Small intestine (tissue), 7 donors: ENCODE results near the gene DNAJB12. TPM values are rescaled to one million over a fixed set of nuclear protein-coding genes. Genes with fewer than 3 reads are reported as not detected.

ENCODE experiments used
- DNase-seq, 2 donors: peaks; one replicate each; pipeline versions ENCODE4 v3.0.0 to v3.0.0-alpha.2; 2013
- FAIRE-seq: peaks from 2 replicates; lab custom pipeline; 2012; peaks lifted over from hg19 to GRCh38; lab: Jason Lieb, UNC
- H3K27ac ChIP-seq, 3 donors: one replicate each; pipeline ENCODE4 v1.5.1; 2013; ENCODE audit warnings: low read length in 2 of 3, mild to moderate bottlenecking in 2 of 3, control low read depth in 1 of 3, inconsistent platforms in 1 of 3, low read depth in 1 of 3, moderate library complexity in 1 of 3
- H3K27me3 ChIP-seq, 3 donors: one replicate each; pipeline ENCODE4 v1.6.1; 2013; ENCODE audit warnings: low read length in 3 of 3, inconsistent platforms in 1 of 3; ENCODE audit not compliant: control insufficient read depth in 3 of 3, insufficient read depth in 3 of 3
- H3K36me3 ChIP-seq, 3 donors: one replicate each; pipeline ENCODE4 v1.6.1; 2013; ENCODE audit warnings: low read length in 3 of 3, inconsistent platforms in 1 of 3, low read depth in 1 of 3, mild to moderate bottlenecking in 1 of 3, moderate library complexity in 1 of 3; ENCODE audit not compliant: control insufficient read depth in 3 of 3, insufficient read depth in 2 of 3
- H3K4me1 ChIP-seq, 3 donors: one replicate each; pipeline ENCODE4 v1.6.1; 2013; ENCODE audit warnings: low read length in 2 of 3, inconsistent platforms in 1 of 3, low read depth in 1 of 3, mild to moderate bottlenecking in 1 of 3, moderate library complexity in 1 of 3; ENCODE audit not compliant: control insufficient read depth in 3 of 3, insufficient read depth in 2 of 3
- H3K4me3 ChIP-seq, 3 donors: one replicate each; pipeline ENCODE4 v1.5.1; 2013; ENCODE audit warnings: low read length in 3 of 3, control low read depth in 1 of 3, inconsistent platforms in 1 of 3, low read depth in 1 of 3, mild to moderate bottlenecking in 1 of 3, moderate library complexity in 1 of 3
- H3K9me3 ChIP-seq, 2 donors: one replicate each; pipeline ENCODE4 v1.6.1; 2013; ENCODE audit warnings: low read depth in 1 of 2, low read length in 1 of 2; ENCODE audit not compliant: control insufficient read depth in 2 of 2, insufficient read depth in 1 of 2
- WGBS, 3 donors: extraction: QIAGEN DNeasy Blood & Tissue Kit; methylation state at CpG; one replicate each; pipeline ENCODE4 v1.1.7; 2013; 5-methylcytosine and 5-hydroxymethylcytosine counted together
- polyA plus RNA-seq, 4 donors: library from polyadenylated mRNA; stranded (reverse) in 3 of 4; unstranded in 1 of 4; fragments of 200-250 nt in 3 of 4; fragments of 120-200 nt in 1 of 4; gene quantifications; one replicate each; pipeline versions ENCODE4 v1.2.1 to v1.2.3, GENCODE V29; 2013
- donor health status: healthy with polysubstance abuse.
- donor health status: control.
- donor health status: control.
- donor health status: Bipolar disorder and iron deficiency.
- donor health status: healthy.

DNAJB12 gene
- polyA plus RNA-seq, 4 donors: 17.0 to 37.1 (median 22.9) TPM

GRCh38 chr10:72338180-72338579 lies 16.5 kb downstream of the DNAJB12 start:
- no peak overlapping the region for H3K4me3 ChIP-seq
- H3K36me3 ChIP-seq: peaks cover 8 to 96% (median 14%) of the 10 kb centered on the region in 3 donors
- no peak overlapping the region for H3K27ac ChIP-seq
- DNase-seq (no peak), FAIRE-seq (no peak)
- H3K27me3 ChIP-seq: no peaks in the 10 kb centered on the region
- H3K9me3 ChIP-seq: no peaks in the 10 kb centered on the region
- 63 to 78% (median 75%) methylated on average over 7 of the region's 7 CpGs for WGBS, 3 donors
- H3K4me1 ChIP-seq: peaks cover 0 to 10% (median 9%) of the 10 kb centered on the region in 3 donors

GRCh38 chr10:72337722-72338121 lies 17.0 kb downstream of the DNAJB12 start:
- H3K9me3 ChIP-seq: no peaks in the 10 kb centered on the region
- WGBS, 3 donors: 89 to 93% (median 91%) methylated on average over 9 of the region's 9 CpGs
- no peaks in the 10 kb centered on the region for H3K27me3 ChIP-seq
- DNase-seq (no peak), FAIRE-seq (no peak)
- no peak overlapping the region for H3K27ac ChIP-seq
- no peak overlapping the region for H3K4me3 ChIP-seq
- peaks cover 8 to 95% (median 14%) of the 10 kb centered on the region in 3 donors for H3K36me3 ChIP-seq
- H3K4me1 ChIP-seq: peaks cover 0 to 10% (median 9%) of the 10 kb centered on the region in 3 donors

- Histone ChIP-seq H3K36me3 (peaks cover 8 to 89% (median 11%) of the 10 kb centered on the region in 3 donors), H3K4me1 (peaks cover 0 to 13% (median 10%) of the 10 kb centered on the region in 3 donors)
- FAIRE-seq: no peak
Observed at GRCh38 chr10:72337039-72337629, 17.6 kb downstream of the DNAJB12 start.

GRCh38 chr10:72336259-72337038 lies 18.3 kb downstream of the DNAJB12 start:
- no peaks in the 10 kb centered on the region for H3K27me3 ChIP-seq
- H3K27ac ChIP-seq: peak overlapping the region in 1 of 3 donors; percentile 94
- peaks cover 8 to 84% (median 11%) of the 10 kb centered on the region in 3 donors for H3K36me3 ChIP-seq
- no peaks in the 10 kb centered on the region for H3K9me3 ChIP-seq
- DNase-seq (no peak), FAIRE-seq (no peak)
- H3K4me1 ChIP-seq: peaks cover 0 to 20% (median 10%) of the 10 kb centered on the region in 3 donors
- H3K4me3 ChIP-seq: no peak overlapping the region
- WGBS, 3 donors: 89 to 94% (median 92%) methylated on average over 18 of the region's 18 CpGs

More at GRCh38 chr10:72337039-72337629, 17.6 kb downstream of the DNAJB12 start:
- 17 to 27% (median 22%) methylated on average over 5 of the region's 5 CpGs for WGBS, 3 donors
- Histone ChIP-seq H3K27me3 (no peaks in the 10 kb centered on the region), H3K27ac (peak overlapping the region in 1 of 3 donors; percentile 94), H3K9me3 (no peaks in the 10 kb centered on the region), H3K4me3 (no peak overlapping the region)
- DNase-seq: peak; percentile 67 to 75

- 63 to 76% (median 68%) methylated on average over 20 of the region's 20 CpGs for WGBS, 3 donors
- Histone ChIP-seq H3K4me1 (peaks cover 4 to 27% (median 15%) of the 10 kb centered on the region in 3 donors), H3K4me3 (no peak overlapping the region), H3K36me3 (peaks cover 8 to 76% (median 11%) of the 10 kb centered on the region in 3 donors), H3K27me3 (no peaks in the 10 kb centered on the region), H3K27ac (peak overlapping the region; percentile 24 to 94 (median 47)), H3K9me3 (no peaks in the 10 kb centered on the region)
- DNase-seq (peak in 1 of 2 donors; percentile 47), FAIRE-seq (no peak)
Observed at GRCh38 chr10:72335394-72336258, 19.1 kb downstream of the DNAJB12 start.

GRCh38 chr10:72334825-72335393 lies 19.8 kb downstream of the DNAJB12 start:
- Histone ChIP-seq H3K27ac (peak overlapping the region; percentile 24 to 94 (median 47)), H3K4me1 (peaks cover 4 to 27% (median 15%) of the 10 kb centered on the region in 3 donors), H3K9me3 (no peaks in the 10 kb centered on the region), H3K36me3 (peaks cover 8 to 69% (median 11%) of the 10 kb centered on the region in 3 donors), H3K27me3 (no peaks in the 10 kb centered on the region), H3K4me3 (no peak overlapping the region)
- 48 to 64% (median 58%) methylated on average over 13 to 16 of the region's 16 CpGs for WGBS, 3 donors
- DNase-seq (peak in 1 of 2 donors; percentile 77), FAIRE-seq (no peak)

GRCh38 chr10:72334196-72334824 lies 20.4 kb downstream of the DNAJB12 start:
- Histone ChIP-seq H3K27ac (peak overlapping the region; percentile 13 to 94 (median 47)), H3K4me1 (peaks cover 4 to 27% (median 15%) of the 10 kb centered on the region in 3 donors), H3K36me3 (peaks cover 8 to 63% (median 11%) of the 10 kb centered on the region in 3 donors), H3K27me3 (no peaks in the 10 kb centered on the region), H3K9me3 (no peaks in the 10 kb centered on the region), H3K4me3 (no peak overlapping the region)
- DNase-seq (no peak), FAIRE-seq (no peak)
- WGBS, 3 donors: 62 to 82% (median 69%) methylated on average over 17 of the region's 17 CpGs
